ENCODE data around the gene FHIP1B. TPM values are rescaled to one million over a fixed set of nuclear protein-coding genes. Genes with fewer than 3 reads are reported as not detected.

FHIP1B gene
- polyA plus RNA-seq, 4 donors: 40.0 to 68.9 (median 46.3) TPM

GRCh38 chr11:6240781-6241180 is 6.3 kb upstream of the FHIP1B start:
- DNase-seq (ENCODE audit: low read depth in 4 of 4, low spot score in 3 of 4): no peak

- DNase-seq (ENCODE audit: low read depth in 4 of 4, low spot score in 3 of 4): no peak
These were observed 5.7 kb upstream of the FHIP1B start for GRCh38 chr11:6240139-6240538.

GRCh38 chr11:6238902-6239301 is 4.5 kb upstream of the FHIP1B start, which contains the start of gene CNGA4:
TSS of gene CNGA4 (plus strand) at chr11:6239089. CDS start at chr11:6239207, 118 bp downstream.
- no peak for DNase-seq (ENCODE audit: low read depth in 4 of 4, low spot score in 3 of 4)

GRCh38 chr11:6237761-6238302 is 3.4 kb upstream of the FHIP1B start:
- DNase-seq (ENCODE audit: low read depth in 4 of 4, low spot score in 3 of 4): no peak

- DNase-seq (ENCODE audit: low read depth in 4 of 4, low spot score in 3 of 4): no peak
These were observed 2.8 kb upstream of the FHIP1B start for GRCh38 chr11:6237266-6237665.

GRCh38 chr11:6233984-6234386 is 451 bp downstream of the FHIP1B start:
- DNase-seq (ENCODE audit: low read depth in 4 of 4, low spot score in 3 of 4): no peak

GRCh38 chr11:6232899-6233298 is 1.5 kb downstream of the FHIP1B start:
- no peak for DNase-seq (ENCODE audit: low read depth in 4 of 4, low spot score in 3 of 4)

- no peak for DNase-seq (ENCODE audit: low read depth in 4 of 4, low spot score in 3 of 4)
These were observed 4.5 kb downstream of the FHIP1B start for GRCh38 chr11:6229911-6230310.

- no peak for DNase-seq (ENCODE audit: low read depth in 4 of 4, low spot score in 3 of 4)
These were observed 5.9 kb downstream of the FHIP1B start for GRCh38 chr11:6228520-6228919.

GRCh38 chr11:6225896-6226295 is 8.5 kb downstream of the FHIP1B start:
- no peak for DNase-seq (ENCODE audit: low read depth in 4 of 4, low spot score in 3 of 4)

GRCh38 chr11:6225024-6225423 is 9.4 kb downstream of the FHIP1B start:
- DNase-seq (ENCODE audit: low read depth in 4 of 4, low spot score in 3 of 4): no peak

- DNase-seq (ENCODE audit: low read depth in 4 of 4, low spot score in 3 of 4): no peak
These were observed 10.0 kb downstream of the FHIP1B start for GRCh38 chr11:6224421-6224820.

- no peak for DNase-seq (ENCODE audit: low read depth in 4 of 4, low spot score in 3 of 4)
These were observed 10.6 kb downstream of the FHIP1B start for GRCh38 chr11:6223854-6224253.

- no peak for DNase-seq (ENCODE audit: low read depth in 4 of 4, low spot score in 3 of 4)
These were observed 15.1 kb downstream of the FHIP1B start for GRCh38 chr11:6219359-6219758.

GRCh38 chr11:6217722-6218121 is 16.7 kb downstream of the FHIP1B start:
- no peak for DNase-seq (ENCODE audit: low read depth in 4 of 4, low spot score in 3 of 4)

- no peak for DNase-seq (ENCODE audit: low read depth in 4 of 4, low spot score in 3 of 4)
These were observed 17.9 kb downstream of the FHIP1B start for GRCh38 chr11:6216501-6216900.

- DNase-seq (ENCODE audit: low read depth in 4 of 4, low spot score in 3 of 4): no peak
These were observed 19.9 kb downstream of the FHIP1B start for GRCh38 chr11:6214530-6214929.

- no peak for DNase-seq (ENCODE audit: low read depth in 4 of 4, low spot score in 3 of 4)
These were observed 24.0 kb downstream of the FHIP1B start for GRCh38 chr11:6210274-6210955.

GRCh38 chr11:6209801-6210200 is 24.6 kb downstream of the FHIP1B start:
- no peak for DNase-seq (ENCODE audit: low read depth in 4 of 4, low spot score in 3 of 4)

GRCh38 chr11:6206456-6207180 is 27.8 kb downstream of the FHIP1B start:
- no peak for DNase-seq (ENCODE audit: low read depth in 4 of 4, low spot score in 3 of 4)

- no peak for DNase-seq (ENCODE audit: low read depth in 4 of 4, low spot score in 3 of 4)
These were observed 29.1 kb downstream of the FHIP1B start, which contains the start of gene C11orf42 for GRCh38 chr11:6205366-6205765. TSS of gene C11orf42 (plus strand) at chr11:6205557. CDS start at chr11:6205616, 59 bp downstream.

GRCh38 chr11:6204706-6205105 is 29.7 kb downstream of the FHIP1B start:
- DNase-seq (ENCODE audit: low read depth in 4 of 4, low spot score in 3 of 4): no peak

Data from left renal pelvis (tissue), 4 donors.